HS-5 (cell line): ENCODE measurements around the gene SF3A1.

Source experiments
- DNase-seq: peaks from one replicate; pipeline ENCODE4 v3.0.0-alpha.2; 2012; ENCODE audit warnings: low read depth

Gene SF3A1

DNA sequence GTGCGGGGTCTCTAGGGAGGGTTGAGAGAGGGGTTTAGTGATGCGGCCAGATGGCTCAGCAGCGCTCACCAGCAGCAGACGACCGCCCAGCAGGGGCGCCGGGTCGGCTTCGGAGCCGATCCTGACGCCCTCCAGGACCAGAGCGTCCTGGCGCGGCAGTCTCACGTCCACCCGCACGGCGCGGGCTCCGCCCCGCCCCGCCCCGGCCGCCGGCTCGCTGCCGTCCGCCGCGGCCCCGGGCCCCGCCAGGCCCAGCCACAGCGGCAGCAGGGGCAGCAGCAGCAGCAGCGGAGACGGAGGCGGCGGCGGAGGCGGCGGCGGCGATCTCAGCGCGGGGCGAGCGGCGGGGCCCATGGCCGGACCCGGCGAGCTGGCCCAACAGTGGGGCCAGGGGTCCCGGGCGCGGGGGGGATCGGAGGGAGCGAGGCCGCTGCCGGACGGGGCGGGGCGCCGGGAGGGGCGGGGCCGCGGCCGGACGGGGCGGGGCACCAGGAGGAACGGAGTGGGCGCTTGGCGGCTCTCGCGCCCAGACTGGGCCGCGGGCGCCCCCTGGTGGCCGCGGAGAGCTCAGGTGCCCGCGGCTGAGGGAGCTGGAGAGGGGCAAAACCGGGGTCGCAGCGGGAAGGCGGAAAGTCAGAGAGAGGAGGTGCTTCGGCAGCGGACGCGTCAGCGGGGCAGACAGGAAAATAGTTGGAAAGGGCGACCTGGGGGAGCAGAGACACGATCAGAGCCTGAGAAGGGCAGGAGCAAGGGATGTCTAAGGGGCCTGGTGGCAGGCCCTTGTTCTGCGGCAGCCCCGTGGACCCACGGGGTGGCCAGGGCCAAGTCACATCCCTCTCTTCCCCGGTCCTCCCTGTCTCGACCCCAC, 30.5 kb upstream of the SF3A1 start, which contains the start of gene RNF215:
Gene RNF215, minus strand, starts transcription at position 452 of the 868 bp plus-strand sequence. Its CDS starts 98 bp downstream, at position 354.
- DNase-seq: no peak

GRCh38 chr22:30386608-30386959, 29.9 kb upstream of the SF3A1 start:
- no peak for DNase-seq

DNA sequence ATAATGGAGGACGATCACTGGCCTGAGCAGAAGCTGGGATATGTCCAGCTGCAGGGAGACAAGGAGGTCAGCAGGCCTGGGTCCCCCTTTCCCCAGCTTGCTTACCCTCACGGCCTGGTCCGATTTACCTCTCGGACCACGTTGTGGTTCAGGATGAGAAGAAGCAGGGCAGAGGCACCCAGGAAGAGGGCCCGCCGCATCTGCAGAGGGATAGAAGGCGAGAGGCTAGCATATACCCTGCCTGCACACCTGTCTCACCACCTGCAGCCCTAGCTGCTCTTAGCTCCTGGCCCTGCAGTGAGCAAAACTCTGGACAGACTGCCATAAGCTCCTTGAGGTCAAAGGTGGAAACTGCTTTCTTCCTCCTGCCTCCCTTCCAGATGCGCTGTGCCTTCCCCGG, 29.2 kb upstream of the SF3A1 start:
- no peak for DNase-seq

- DNase-seq: no peak
Observed at GRCh38 chr22:30383061-30383460, 26.4 kb upstream of the SF3A1 start.

DNA sequence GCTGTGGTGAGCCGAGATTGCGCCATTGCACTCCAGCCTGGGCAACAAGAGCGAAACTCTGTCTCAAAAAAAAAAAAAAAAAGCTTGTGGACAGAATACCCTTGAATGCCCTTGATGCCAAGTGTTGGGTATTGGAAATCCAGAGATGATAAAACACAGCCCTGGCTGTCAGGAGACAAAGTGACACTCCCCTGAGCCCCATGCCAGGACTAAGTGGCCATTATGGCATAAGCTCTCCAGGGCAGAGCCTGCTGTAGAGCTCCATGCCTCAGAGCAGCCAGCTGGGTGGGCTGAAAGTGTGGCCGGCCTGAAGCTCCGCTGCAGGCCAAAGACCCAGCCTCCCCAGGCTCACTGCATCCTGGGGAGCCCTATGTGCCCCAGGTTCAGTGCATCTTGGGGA, 25.6 kb upstream of the SF3A1 start:
- no peak for DNase-seq

DNA sequence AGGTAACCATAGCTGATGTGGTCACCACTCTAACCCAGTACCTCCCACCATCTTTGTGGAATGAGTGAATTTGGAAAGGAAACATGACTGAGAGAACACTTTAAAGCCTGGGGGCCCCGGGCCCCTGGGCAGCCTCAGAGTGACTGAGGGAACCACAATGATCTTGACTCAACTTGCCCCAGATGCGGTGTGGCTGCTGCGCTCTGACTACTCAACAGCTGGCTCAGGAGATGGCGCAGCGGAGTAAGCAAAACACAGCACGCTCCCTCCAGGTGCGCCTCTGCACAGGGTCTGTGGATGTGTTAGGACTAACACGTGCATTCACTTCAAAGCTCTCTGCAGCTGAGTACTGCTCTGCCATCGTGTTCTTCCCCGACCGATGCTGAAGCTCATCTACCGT, 24.6 kb upstream of the SF3A1 start:
- no peak for DNase-seq

- DNase-seq: no peak
Observed at GRCh38 chr22:30380011-30380410, 23.3 kb upstream of the SF3A1 start.

- DNase-seq: no peak
Observed at GRCh38 chr22:30375312-30375849, 18.7 kb upstream of the SF3A1 start.

DNA sequence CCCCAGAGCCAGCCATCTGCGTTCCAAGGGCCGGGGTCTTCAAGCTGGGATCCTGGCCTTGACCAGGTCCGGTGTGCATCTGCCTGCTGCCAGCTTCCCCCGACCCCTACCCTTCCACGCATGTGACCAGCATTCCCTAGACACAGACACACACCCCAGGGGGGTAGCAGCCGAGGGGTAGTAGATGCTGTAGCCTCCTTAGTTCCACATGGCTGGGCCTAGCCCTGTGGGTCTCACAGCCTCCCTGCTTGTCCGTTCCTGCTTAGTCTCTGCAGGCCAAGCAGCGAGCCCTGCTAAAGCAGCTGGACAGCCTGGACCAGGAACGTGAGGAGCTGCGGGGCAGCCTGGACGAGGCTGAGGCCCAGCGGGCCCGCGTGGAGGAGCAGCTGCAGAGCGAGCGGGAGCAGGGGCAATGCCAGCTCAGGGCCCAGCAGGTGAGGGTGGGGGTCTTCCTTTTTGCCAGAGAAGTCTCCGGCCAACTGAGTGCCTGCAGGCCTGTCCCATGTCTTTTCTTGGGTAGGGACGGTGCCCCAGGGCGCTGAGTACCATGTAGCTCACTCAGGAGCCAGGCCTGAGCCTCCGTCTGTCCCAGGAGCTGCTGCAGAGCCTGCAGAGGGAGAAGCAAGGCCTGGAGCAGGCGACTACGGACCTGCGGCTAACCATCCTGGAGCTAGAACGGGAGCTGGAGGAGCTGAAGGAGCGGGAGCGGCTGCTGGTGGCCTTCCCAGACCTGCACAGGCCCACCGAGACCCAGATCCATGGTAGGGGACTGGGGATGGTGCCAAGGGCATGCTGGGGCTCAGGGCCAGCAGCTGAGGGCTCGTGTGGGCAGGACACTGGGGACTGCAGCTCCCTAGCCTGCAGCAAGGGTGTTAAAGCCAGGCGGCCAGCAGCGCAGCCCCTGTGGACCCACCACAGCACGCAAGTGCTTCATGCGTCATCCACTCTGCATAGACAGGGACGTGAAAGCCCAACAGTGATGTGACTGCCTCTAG, 16.9 kb upstream of the SF3A1 start:
- DNase-seq: no peak

- DNase-seq: no peak
Observed at GRCh38 chr22:30372915-30373314, 16.2 kb upstream of the SF3A1 start.

DNA sequence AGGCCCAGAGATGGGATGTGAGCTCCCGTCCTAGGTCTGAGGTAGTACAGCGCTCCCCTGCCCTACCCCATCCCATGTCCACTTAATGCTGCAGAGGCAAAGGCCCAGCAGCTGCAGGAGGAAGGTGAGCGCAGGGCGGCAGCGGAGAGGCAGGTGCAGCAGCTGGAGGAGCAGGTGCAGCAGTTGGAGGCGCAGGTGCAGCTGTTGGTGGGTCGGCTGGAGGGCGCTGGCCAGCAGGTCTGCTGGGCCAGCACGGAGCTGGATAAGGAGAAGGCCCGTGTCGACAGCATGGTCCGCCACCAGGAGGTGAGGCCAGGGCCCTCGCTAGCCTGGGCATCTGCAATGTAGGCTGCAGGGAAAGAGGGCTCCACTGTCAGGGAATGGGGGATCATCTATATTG, 15.3 kb upstream of the SF3A1 start:
- no peak for DNase-seq

DNA sequence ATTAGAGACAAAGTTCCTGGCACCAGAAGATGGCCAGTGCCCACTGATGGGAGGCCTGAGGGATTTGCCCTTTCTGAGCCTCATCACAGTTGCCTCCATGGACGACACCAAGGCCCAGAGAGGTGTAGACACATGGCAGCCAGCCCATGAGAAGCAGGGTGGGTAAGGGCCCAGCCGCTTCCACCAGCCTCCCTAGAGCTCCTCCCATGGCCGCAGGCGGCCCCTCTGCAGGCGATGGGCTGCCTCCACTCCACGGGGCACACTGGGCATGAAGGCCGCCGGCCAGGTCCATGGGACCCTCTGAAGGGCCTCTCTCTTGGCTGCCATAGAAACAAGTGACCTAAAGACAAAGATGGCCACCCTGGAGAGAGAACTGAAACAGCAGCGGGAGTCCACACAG, 14.6 kb upstream of the SF3A1 start:
- no peak for DNase-seq

GRCh38 chr22:30370641-30371230, 14.0 kb upstream of the SF3A1 start:
- no peak for DNase-seq

GRCh38 chr22:30368420-30368819, 11.7 kb upstream of the SF3A1 start:
- no peak for DNase-seq

- no peak for DNase-seq
Observed at GRCh38 chr22:30365891-30366290, 9.2 kb upstream of the SF3A1 start.

DNA sequence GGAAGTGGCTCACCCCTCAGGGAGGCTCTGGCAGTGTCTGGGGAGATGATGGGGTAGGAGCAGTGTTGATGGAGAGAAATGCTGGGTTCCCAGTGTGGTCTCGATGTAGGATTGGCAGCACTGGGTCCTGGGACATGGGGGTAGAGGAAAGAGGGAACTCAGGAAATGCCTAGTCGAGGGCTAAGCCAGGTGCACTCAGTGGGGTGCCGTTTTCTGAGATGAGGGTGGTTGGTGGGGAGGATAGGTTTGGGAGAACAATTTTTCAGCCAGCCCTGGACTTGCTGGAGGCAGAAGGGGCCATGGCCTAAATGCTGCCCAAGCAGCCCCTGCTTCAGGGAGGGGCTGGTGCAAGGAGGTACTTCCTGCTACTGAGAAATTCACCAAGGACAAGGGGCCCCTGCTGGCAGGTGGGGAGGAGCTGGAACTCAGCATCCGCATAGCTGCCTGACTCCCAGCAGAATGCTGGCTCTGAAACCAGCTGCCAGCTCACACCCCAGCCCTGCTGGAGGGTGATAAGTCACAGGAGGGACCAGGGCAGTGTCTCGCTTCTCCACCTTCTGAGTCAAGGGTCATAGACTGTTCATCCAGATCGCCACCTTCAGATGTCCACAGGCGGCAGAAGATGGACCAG, 6.1 kb upstream of the SF3A1 start:
- DNase-seq: no peak

DNA sequence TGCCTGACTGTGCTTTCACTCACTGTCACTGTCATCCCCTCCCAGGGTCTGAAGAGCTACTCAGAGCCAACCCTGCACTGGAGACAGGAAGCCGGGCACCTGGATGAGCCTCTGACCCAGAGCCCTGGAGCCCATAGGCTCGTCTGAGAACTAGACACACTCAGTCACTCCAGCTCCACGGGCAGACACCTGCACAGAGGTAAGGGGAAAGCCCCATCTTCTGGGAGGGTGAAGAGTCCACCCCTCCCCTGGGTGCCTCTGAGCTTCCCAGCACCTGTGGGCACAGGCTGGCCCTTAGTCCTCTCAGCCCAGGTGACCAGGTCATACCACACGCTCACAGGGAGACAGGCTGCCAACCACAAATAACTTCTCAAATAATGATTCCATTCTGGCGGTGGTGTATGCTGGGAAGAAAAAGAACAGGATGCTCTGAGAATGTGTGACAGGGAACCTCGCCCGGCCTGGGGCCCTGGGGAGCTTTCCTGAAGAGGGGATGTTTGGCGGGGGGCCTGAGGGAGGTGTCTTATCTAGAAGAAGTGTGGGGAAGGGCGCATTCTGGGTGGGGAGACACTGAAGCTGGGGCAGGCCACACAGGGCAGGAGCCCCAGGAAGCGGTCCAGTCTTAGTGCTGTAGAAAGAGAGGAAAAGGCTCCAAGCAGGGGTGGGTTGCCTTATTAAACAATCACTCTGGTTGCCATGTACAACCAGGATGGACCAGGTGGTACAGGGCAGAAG, 5.4 kb upstream of the SF3A1 start:
- no peak for DNase-seq

DNA sequence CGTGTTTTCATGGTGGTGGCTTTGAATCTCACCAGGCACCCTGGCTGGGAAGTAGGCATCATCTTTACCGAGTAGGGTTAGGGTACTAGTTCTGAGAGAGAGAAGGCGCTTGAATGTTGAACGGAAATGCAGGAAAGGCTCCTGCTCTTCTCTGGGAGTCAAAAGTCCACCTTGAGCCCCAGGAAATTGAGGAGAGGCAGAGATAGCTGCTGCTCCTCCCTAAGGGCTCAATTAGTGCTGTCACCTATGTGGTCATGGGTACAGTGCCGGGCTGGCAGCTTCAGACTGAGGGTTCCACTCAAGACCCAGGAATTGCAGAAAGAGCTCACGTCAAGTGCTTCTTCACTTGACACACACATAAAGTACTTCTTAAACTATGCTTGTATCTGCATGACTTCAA, 1.8 kb upstream of the SF3A1 start:
- DNase-seq: no peak

- DNase-seq: no peak
Observed at GRCh38 chr22:30357650-30358215, 1.0 kb upstream of the SF3A1 start.

- DNase-seq: no peak
Observed at GRCh38 chr22:30357236-30357570, 509 bp upstream of the SF3A1 start.

GRCh38 chr22:30354644-30355043, 2.0 kb downstream of the SF3A1 start:
- no peak for DNase-seq
